Muscle layer of duodenum (tissue), 2 donors: ENCODE data around the gene KATNBL1.
A peak's percentile ranks its signal among the peaks of the same experiment; 100 is the strongest.

Experiments used
- H3K27ac ChIP-seq: one replicate; pipeline ENCODE4 v1.7.0; 2013; ENCODE audit warnings: mild to moderate bottlenecking, low read length
- H3K27me3 ChIP-seq: one replicate; pipeline ENCODE4 v1.7.0; 2013; ENCODE audit warnings: low read depth, mild to moderate bottlenecking, control low read depth, low read length
- H3K36me3 ChIP-seq, 2 donors: one replicate each; pipeline ENCODE4 v1.7.0; 2013; ENCODE audit warnings: low read length in 2 of 2, control low read depth in 1 of 2, mild to moderate bottlenecking in 1 of 2; ENCODE audit not compliant: insufficient read depth in 2 of 2, control insufficient read depth in 1 of 2
- H3K4me1 ChIP-seq, 2 donors: one replicate each; pipeline ENCODE4 v1.7.0; 2013; ENCODE audit warnings: low read length in 2 of 2, mild to moderate bottlenecking in 2 of 2, control low read depth in 1 of 2, moderate library complexity in 1 of 2; ENCODE audit not compliant: insufficient read depth in 2 of 2, control insufficient read depth in 1 of 2
- H3K4me3 ChIP-seq, 2 donors: one replicate each; pipeline ENCODE4 v1.7.0; 2013; ENCODE audit warnings: low read length in 2 of 2, low read depth in 1 of 2, mild to moderate bottlenecking in 1 of 2
- H3K9me3 ChIP-seq, 2 donors: one replicate each; pipeline ENCODE4 v1.7.0; 2013; ENCODE audit warnings: low read length in 2 of 2, control low read depth in 1 of 2, mild to moderate bottlenecking in 1 of 2; ENCODE audit not compliant: control insufficient read depth in 1 of 2
- donor health status: healthy.

Gene KATNBL1

GRCh38 chr15:34114215-34114614 is 95.7 kb downstream of the KATNBL1 start:
- Histone ChIP-seq H3K4me3 (no peak overlapping the region), H3K9me3 (no peaks in the 10 kb centered on the region), H3K27ac (no peak overlapping the region), H3K27me3 (no peaks in the 10 kb centered on the region), H3K4me1 (no peaks in the 10 kb centered on the region), H3K36me3 (no peaks in the 10 kb centered on the region)

DNA sequence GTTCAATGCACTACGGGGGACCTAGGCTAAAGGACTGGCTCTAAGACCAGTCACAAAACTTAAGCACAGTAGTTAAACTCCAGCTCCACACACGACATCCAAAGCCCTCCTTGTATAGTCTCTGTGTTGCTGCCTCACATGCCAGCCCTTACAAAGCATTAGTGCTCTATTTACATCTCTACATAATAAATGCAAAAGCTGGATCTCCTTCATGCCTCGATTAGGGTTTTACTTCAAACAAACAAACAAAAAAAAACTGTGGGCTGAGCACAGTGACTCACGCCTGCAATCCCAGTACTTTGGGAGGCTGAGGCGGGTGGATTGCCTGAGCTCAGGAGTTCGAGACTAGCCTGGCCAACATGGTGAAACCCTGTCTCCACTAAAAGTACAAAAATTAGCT is 98.4 kb downstream of the KATNBL1 start:
- no peak overlapping the region for H3K4me3 ChIP-seq
- H3K4me1 ChIP-seq = no peaks in the 10 kb centered on the region
- no peaks in the 10 kb centered on the region for H3K36me3 ChIP-seq
- no peaks in the 10 kb centered on the region for H3K27me3 ChIP-seq
- H3K27ac ChIP-seq = no peak overlapping the region
- no peaks in the 10 kb centered on the region for H3K9me3 ChIP-seq

DNA sequence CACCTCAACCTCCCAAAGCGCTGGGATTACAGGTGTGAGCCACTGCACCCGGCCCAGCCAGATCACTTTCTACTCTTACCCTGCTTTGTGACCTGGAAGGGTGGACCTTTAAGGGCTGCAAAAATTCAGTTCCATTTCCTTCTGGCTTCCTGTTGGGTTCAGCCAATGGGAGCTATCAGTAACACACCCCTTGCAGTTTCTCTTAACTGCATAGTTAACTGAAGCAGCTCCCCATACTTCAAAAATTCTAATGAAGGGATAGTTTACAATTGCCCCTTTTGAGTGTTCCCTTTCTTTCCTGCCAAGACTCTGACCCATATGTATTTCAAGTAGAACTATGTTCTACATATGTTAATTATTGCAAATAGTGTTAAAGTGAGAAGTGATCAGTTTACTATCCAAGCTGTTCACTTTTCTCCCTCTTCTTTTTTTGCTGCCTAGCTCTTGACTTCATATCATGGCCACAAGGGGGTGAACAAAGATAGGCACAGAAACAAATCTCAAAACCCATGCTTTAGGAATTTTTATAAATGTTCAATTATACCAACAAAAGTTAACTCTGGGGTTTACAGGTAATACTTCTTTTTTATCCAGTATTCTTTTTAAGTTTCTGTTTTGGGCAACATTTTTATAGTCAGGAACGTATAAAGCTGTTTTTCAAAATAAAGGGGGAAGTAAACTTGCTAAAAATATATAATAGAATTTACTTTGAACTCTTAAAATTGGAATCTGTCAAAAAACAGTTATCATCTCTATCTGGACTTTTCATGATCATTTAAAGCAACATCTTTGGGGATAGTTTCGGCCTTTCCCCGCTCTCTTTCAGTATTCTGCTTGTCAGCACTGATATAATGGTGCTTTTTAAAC is 99.9 kb downstream of the KATNBL1 start:
- H3K36me3 ChIP-seq = no peaks in the 10 kb centered on the region

DNA sequence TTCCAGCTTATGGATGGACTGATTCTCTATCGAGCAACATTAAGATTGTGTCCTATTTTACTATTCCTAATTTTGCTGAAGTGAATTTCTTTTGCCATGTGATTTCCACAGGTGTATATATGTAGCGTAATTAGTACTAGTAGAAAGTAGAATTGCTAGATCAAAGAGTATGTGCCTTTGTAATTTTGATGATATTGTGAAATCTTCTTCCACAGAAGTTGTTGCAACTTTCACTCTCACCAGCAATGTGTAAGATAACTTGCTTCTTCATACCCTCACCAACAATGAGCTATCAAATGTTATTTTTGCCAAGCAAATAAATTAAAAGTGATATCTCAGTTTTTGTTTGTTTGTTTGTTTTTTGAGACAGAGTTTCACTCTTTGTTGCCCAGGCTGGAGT is 102.6 kb downstream of the KATNBL1 start:
- Histone ChIP-seq H3K4me1 (peaks cover 0 to 7% of the 10 kb centered on the region in 2 donors), H3K27ac (no peak overlapping the region), H3K4me3 (no peak overlapping the region), H3K36me3 (no peaks in the 10 kb centered on the region), H3K27me3 (no peaks in the 10 kb centered on the region), H3K9me3 (no peaks in the 10 kb centered on the region)

More for the DNA sequence above, 99.9 kb downstream of the KATNBL1 start:
- no peaks in the 10 kb centered on the region for H3K9me3 ChIP-seq
- no peaks in the 10 kb centered on the region for H3K27me3 ChIP-seq
- no peak overlapping the region for H3K27ac ChIP-seq
- H3K4me1 ChIP-seq = no peaks in the 10 kb centered on the region
- no peak overlapping the region for H3K4me3 ChIP-seq

DNA sequence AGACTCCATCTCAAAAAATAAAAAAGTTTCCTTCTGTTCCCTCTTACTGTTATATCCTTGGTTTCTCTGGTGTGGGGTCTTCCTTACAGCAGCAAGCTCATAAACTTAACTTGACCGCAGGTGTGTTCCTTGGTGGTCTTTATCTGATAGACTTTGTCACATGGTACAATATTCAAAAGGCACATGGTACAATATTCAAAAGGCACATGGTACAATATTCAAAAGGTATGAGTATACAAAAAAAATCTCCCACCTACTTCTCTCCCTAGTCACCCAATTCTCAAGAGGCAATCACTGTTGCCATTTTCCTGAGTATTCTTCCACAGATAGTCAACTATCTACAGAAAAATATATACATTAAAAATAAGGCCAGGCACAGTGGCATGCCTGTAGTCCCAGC is 103.5 kb downstream of the KATNBL1 start:
- Histone ChIP-seq H3K36me3 (no peaks in the 10 kb centered on the region), H3K9me3 (no peaks in the 10 kb centered on the region)

GRCh38 chr15:34102175-34102925 is 107.5 kb downstream of the KATNBL1 start:
- no peaks in the 10 kb centered on the region for H3K36me3 ChIP-seq
- H3K27me3 ChIP-seq = no peaks in the 10 kb centered on the region
- peak overlapping the region; percentile 91 for H3K27ac ChIP-seq
- peaks cover 5 to 29% of the 10 kb centered on the region in 2 donors for H3K4me1 ChIP-seq
- H3K4me3 ChIP-seq = peak overlapping the region; percentile 84 to 97
- H3K9me3 ChIP-seq = no peaks in the 10 kb centered on the region

More for the DNA sequence above, 103.5 kb downstream of the KATNBL1 start:
- H3K4me3 ChIP-seq = no peak overlapping the region
- H3K4me1 ChIP-seq = peaks cover 0 to 7% of the 10 kb centered on the region in 2 donors
- no peak overlapping the region for H3K27ac ChIP-seq
- H3K27me3 ChIP-seq = no peaks in the 10 kb centered on the region

DNA sequence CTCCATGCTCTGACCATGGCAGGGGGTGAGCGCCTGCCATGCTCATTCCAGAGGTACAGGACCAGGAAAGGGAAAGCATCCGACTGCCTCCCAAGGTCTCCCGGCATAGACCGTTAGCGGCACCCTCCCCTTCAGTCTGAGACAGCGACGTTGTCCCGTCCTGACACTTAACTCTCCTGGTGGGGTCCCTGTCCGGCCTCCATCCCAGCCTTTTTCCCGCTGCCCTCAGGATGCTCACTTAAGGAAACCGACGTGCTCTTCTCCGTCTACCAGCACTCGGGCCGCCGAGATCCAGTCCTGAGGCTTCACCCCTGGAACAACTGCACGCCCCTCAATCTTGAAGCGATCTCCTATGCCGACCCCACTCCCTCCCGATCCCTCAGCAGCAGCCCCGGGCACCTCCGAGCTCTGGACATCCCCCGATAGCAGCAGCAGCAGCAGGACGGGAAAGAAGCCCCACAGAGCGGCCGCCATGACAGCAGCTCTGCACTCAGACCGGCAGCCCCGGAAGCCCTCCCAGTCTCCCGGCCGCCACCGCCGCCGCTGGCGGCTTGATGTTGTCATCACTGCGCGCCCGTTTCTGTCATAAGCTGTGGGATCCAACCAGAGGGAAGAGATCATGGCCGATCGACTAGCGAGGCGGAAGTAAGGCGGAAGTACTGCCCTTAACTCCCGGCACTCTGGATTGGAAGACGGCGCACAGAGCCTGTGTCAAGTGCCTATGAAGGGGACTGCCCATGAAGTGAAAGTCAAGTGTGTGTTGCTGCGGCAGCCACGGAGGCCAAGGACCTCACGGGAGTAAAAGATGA is 108.3 kb downstream of the KATNBL1 start, which contains the start of the genes EMC7 and PGBD4:
Gene EMC7 (minus strand): TSS at position 497 of the 809 bp plus-strand sequence. CDS start 23 bp downstream, at position 474.
Gene PGBD4 (plus strand): TSS at position 718 of the 809 bp plus-strand sequence. CDS start 449 bp downstream, outside the sequence.
- Histone ChIP-seq H3K4me3 (peak within 1 kb of the TSS; percentile 84 to 97), H3K9me3 (no peaks in the 10 kb centered on the region), H3K27ac (peak within 1 kb of the TSS; percentile 91), H3K36me3 (no peaks in the 10 kb centered on the region), H3K4me1 (peaks cover 5 to 29% of the 10 kb centered on the region in 2 donors), H3K27me3 (no peaks in the 10 kb centered on the region)

GRCh38 chr15:34099914-34100313 is 110.0 kb downstream of the KATNBL1 start:
- Histone ChIP-seq H3K27me3 (no peaks in the 10 kb centered on the region), H3K4me3 (peak overlapping the region in 1 of 2 donors; percentile 97), H3K9me3 (no peaks in the 10 kb centered on the region), H3K27ac (no peak overlapping the region), H3K36me3 (peaks cover 3 to 11% of the 10 kb centered on the region in 2 donors), H3K4me1 (peaks cover 5 to 29% of the 10 kb centered on the region in 2 donors)
